ENCODE results near the gene GJA4. TPM values are rescaled to one million over a fixed set of nuclear protein-coding genes. Genes with fewer than 3 reads are reported as not detected.

The GJA4 gene
- total RNA-seq, 4 donors from 2014 or later = 14.4 to 41.4 (median 27.7) TPM

DNA sequence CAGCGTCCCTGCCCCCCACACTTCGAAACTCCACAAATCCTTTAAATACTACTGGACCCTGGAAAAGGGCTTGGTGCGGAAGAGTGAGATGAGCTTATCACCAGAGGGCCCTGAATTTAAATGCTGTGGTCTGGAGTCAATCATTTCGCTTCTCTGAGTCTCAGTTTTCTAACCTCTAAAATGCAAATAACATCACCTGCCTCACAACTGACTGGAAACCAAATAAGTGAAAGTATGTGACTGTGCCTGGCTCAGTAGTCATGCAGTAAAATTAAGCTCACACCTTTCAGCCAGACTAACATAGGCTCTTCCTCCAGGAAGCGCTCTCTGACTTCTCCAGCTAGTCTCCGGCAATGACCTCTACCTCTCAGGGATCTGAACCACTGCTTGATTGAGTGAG is 4.2 kb downstream of the GJA4 start:
- H3K27me3 ChIP-seq = peaks cover 0 to 7% (median 2%) of the 10 kb centered on the region in 3 donors
- H3K36me3 ChIP-seq = peaks cover 0 to 10% of the 10 kb centered on the region in 2 donors
- ATAC-seq (no peak), DNase-seq (no peak)
- no peaks in the 10 kb centered on the region for H3K9me3 ChIP-seq
- in situ Hi-C loops (cut with MboI; ENCODE audit: low sequenced_read_pairs in 4 of 4) = no loop called here
- peak overlapping the region; percentile 44 to 62 (median 51) for H3K4me3 ChIP-seq
- H3K4me1 ChIP-seq = peaks cover 3 to 7% of the 10 kb centered on the region in 2 donors
- H3K27ac ChIP-seq = peak overlapping the region; percentile 13 to 79 (median 78)
- no peak for TF ChIP-seq POLR2A (IDR thresholded peaks at IDR 0.05)
- TF ChIP-seq, protein P1, sequence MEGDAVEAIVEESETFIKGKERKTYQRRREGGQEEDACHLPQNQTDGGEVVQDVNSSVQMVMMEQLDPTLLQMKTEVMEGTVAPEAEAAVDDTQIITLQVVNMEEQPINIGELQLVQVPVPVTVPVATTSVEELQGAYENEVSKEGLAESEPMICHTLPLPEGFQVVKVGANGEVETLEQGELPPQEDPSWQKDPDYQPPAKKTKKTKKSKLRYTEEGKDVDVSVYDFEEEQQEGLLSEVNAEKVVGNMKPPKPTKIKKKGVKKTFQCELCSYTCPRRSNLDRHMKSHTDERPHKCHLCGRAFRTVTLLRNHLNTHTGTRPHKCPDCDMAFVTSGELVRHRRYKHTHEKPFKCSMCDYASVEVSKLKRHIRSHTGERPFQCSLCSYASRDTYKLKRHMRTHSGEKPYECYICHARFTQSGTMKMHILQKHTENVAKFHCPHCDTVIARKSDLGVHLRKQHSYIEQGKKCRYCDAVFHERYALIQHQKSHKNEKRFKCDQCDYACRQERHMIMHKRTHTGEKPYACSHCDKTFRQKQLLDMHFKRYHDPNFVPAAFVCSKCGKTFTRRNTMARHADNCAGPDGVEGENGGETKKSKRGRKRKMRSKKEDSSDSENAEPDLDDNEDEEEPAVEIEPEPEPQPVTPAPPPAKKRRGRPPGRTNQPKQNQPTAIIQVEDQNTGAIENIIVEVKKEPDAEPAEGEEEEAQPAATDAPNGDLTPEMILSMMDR (IDR thresholded peaks at IDR 0.05 in 4 of 5, conservative IDR thresholded peaks at IDR 0.05 in 1 of 5) = no peak
- intact Hi-C loops (cut with DNase I; ENCODE audit: low total_unique reads) = no loop called here

DNA sequence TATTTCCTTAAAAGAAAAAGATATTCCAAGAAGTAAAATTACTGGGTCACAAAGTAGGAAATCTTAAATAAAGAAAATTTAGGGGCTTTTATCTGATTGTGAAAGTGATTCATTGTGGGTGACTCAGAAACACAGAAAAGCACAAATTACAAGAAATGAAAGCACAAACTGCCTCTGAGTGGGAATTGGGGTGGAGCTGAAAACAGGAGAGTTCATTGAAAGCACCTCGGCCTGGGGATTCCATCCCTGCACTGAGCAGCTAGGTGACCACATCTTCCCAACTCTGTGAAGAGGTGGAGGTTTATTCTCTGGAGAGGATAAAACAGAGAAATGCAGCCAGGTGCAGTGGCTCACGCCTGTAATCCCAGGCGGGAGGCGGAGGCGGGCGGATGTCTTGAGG is 7.4 kb downstream of the GJA4 start:
- in situ Hi-C loops (cut with MboI; ENCODE audit: low sequenced_read_pairs in 4 of 4) (no loop called here), intact Hi-C loops (cut with DNase I; ENCODE audit: low total_unique reads) (no loop called here)
- Histone ChIP-seq H3K4me3 (no peak overlapping the region), H3K27ac (peak overlapping the region in 2 of 4 donors; percentile 48 to 60), H3K4me1 (no peaks in the 10 kb centered on the region), H3K9me3 (no peaks in the 10 kb centered on the region), H3K27me3 (no peaks in the 10 kb centered on the region), H3K36me3 (no peaks in the 10 kb centered on the region)
- no peak for TF ChIP-seq POLR2A (IDR thresholded peaks at IDR 0.05)
- TF ChIP-seq, protein P1 (IDR thresholded peaks at IDR 0.05 in 4 of 5, conservative IDR thresholded peaks at IDR 0.05 in 1 of 5) = no peak
- DNase-seq = no peak
- no peak for ATAC-seq

DNA sequence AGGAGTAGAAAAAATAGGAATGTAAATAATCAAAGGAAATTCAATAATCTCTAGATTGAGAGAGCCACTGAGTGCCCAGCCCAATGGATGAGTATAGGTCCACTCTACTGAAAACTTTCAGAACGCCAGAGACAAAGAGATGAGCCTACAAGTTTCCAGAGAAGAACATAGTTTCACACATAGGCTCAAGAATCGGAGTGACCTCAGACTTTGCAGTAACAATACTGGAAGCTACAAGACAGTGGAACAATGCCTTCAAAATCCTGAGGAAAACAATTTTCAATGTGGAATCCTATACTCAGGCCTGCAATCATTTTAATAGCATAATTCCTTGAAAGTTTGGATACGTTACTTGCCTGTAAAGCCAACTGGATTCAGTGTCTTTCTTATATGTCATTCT is 11.0 kb downstream of the GJA4 start:
- H3K36me3 ChIP-seq = no peaks in the 10 kb centered on the region
- intact Hi-C loops (cut with DNase I; ENCODE audit: low total_unique reads) = no loop called here
- H3K27me3 ChIP-seq = no peaks in the 10 kb centered on the region
- no peaks in the 10 kb centered on the region for H3K9me3 ChIP-seq
- TF ChIP-seq POLR2A (IDR thresholded peaks at IDR 0.05) = no peak
- TF ChIP-seq, protein P1 (IDR thresholded peaks at IDR 0.05 in 4 of 5, conservative IDR thresholded peaks at IDR 0.05 in 1 of 5) = no peak
- no peaks in the 10 kb centered on the region for H3K4me1 ChIP-seq
- in situ Hi-C loops (cut with MboI; ENCODE audit: low sequenced_read_pairs in 4 of 4) = no loop called here
- no peak overlapping the region for H3K4me3 ChIP-seq
- DNase-seq (no peak), ATAC-seq (no peak)
- H3K27ac ChIP-seq = no peak overlapping the region

DNA sequence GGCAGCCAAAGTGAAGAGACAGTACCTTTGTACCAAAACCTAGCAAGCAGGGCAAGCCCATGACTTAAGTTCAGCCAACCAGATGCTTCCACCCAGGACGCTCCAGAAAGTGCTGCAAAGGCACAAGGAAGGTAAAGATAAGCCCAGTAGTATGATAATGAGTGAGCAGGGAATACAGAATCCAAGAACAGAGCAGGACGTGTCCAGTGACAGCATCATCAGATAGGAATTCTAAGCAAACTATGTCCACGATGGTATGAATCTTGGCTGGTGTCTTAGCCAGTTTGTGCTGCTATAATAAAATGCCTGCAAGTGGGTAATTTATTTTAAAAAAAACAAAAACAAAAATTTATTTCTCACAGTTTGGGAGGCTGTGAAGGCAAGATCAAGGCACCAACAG is 13.6 kb downstream of the GJA4 start:
- DNase-seq (no peak), ATAC-seq (no peak)
- H3K27me3 ChIP-seq = no peaks in the 10 kb centered on the region
- no peak overlapping the region for H3K27ac ChIP-seq
- H3K36me3 ChIP-seq = no peaks in the 10 kb centered on the region
- intact Hi-C loops (cut with DNase I; ENCODE audit: low total_unique reads) (no loop called here), in situ Hi-C loops (cut with MboI; ENCODE audit: low sequenced_read_pairs in 4 of 4) (no loop called here)
- TF ChIP-seq POLR2A (IDR thresholded peaks at IDR 0.05) = no peak
- TF ChIP-seq, protein P1 (IDR thresholded peaks at IDR 0.05 in 4 of 5, conservative IDR thresholded peaks at IDR 0.05 in 1 of 5) = no peak
- H3K4me1 ChIP-seq = no peaks in the 10 kb centered on the region
- no peak overlapping the region for H3K4me3 ChIP-seq
- no peaks in the 10 kb centered on the region for H3K9me3 ChIP-seq

Measured in gastrocnemius medialis (tissue), 4 donors.